Measurements from ENCODE around the gene TMC3.

TMC3 gene

GRCh38 chr15:81322676-81323253 is 51.2 kb downstream of the TMC3 start:
- no peak for DNase-seq (ENCODE audit: low read depth)

- DNase-seq (ENCODE audit: low read depth): no peak
Measured at GRCh38 chr15:81321667-81322066, 52.3 kb downstream of the TMC3 start.

GRCh38 chr15:81317642-81318017 is 56.4 kb downstream of the TMC3 start:
- no peak for DNase-seq (ENCODE audit: low read depth)

- no peak for DNase-seq (ENCODE audit: low read depth)
Measured at GRCh38 chr15:81316267-81316666, 57.7 kb downstream of the TMC3 start.

- no peak for DNase-seq (ENCODE audit: low read depth)
Measured at GRCh38 chr15:81315452-81316175, 58.4 kb downstream of the TMC3 start.

- no peak for DNase-seq (ENCODE audit: low read depth)
Measured at GRCh38 chr15:81314378-81314777, 59.6 kb downstream of the TMC3 start.

- no peak for DNase-seq (ENCODE audit: low read depth)
Measured at GRCh38 chr15:81313686-81314085, 60.3 kb downstream of the TMC3 start.

GRCh38 chr15:81312790-81313543 is 61.0 kb downstream of the TMC3 start:
- peak; percentile 96 for DNase-seq (ENCODE audit: low read depth)

- DNase-seq (ENCODE audit: low read depth): no peak
Measured at GRCh38 chr15:81311752-81312464, 62.1 kb downstream of the TMC3 start.

- DNase-seq (ENCODE audit: low read depth): no peak
Measured at GRCh38 chr15:81310480-81310879, 63.5 kb downstream of the TMC3 start.

GRCh38 chr15:81309647-81310450 is 64.2 kb downstream of the TMC3 start:
- no peak for DNase-seq (ENCODE audit: low read depth)

- peak; percentile 57 for DNase-seq (ENCODE audit: low read depth)
Measured at GRCh38 chr15:81308260-81308659, 65.8 kb downstream of the TMC3 start.

GRCh38 chr15:81304226-81304625 is 69.8 kb downstream of the TMC3 start:
- no peak for DNase-seq (ENCODE audit: low read depth)

- DNase-seq (ENCODE audit: low read depth): no peak
Measured at GRCh38 chr15:81303244-81304225, 70.5 kb downstream of the TMC3 start.

- no peak for DNase-seq (ENCODE audit: low read depth)
Measured at GRCh38 chr15:81302701-81303109, 71.3 kb downstream of the TMC3 start.

- DNase-seq (ENCODE audit: low read depth): no peak
Measured at GRCh38 chr15:81301815-81302399, 72.1 kb downstream of the TMC3 start.

GRCh38 chr15:81301385-81301784 is 72.6 kb downstream of the TMC3 start:
- no peak for DNase-seq (ENCODE audit: low read depth)

GRCh38 chr15:81299630-81300273 is 74.3 kb downstream of the TMC3 start:
- no peak for DNase-seq (ENCODE audit: low read depth)

- no peak for DNase-seq (ENCODE audit: low read depth)
Measured at GRCh38 chr15:81299156-81299555, 74.9 kb downstream of the TMC3 start.

- no peak for DNase-seq (ENCODE audit: low read depth)
Measured at GRCh38 chr15:81298611-81299010, 75.4 kb downstream of the TMC3 start.

All from fibroblast of gingiva (primary cell).